Measurements from ENCODE around the gene NQO2.
A peak's percentile ranks its signal among the peaks of the same experiment; 100 is the strongest.

NQO2 gene, protein sequence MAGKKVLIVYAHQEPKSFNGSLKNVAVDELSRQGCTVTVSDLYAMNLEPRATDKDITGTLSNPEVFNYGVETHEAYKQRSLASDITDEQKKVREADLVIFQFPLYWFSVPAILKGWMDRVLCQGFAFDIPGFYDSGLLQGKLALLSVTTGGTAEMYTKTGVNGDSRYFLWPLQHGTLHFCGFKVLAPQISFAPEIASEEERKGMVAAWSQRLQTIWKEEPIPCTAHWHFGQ

DNA sequence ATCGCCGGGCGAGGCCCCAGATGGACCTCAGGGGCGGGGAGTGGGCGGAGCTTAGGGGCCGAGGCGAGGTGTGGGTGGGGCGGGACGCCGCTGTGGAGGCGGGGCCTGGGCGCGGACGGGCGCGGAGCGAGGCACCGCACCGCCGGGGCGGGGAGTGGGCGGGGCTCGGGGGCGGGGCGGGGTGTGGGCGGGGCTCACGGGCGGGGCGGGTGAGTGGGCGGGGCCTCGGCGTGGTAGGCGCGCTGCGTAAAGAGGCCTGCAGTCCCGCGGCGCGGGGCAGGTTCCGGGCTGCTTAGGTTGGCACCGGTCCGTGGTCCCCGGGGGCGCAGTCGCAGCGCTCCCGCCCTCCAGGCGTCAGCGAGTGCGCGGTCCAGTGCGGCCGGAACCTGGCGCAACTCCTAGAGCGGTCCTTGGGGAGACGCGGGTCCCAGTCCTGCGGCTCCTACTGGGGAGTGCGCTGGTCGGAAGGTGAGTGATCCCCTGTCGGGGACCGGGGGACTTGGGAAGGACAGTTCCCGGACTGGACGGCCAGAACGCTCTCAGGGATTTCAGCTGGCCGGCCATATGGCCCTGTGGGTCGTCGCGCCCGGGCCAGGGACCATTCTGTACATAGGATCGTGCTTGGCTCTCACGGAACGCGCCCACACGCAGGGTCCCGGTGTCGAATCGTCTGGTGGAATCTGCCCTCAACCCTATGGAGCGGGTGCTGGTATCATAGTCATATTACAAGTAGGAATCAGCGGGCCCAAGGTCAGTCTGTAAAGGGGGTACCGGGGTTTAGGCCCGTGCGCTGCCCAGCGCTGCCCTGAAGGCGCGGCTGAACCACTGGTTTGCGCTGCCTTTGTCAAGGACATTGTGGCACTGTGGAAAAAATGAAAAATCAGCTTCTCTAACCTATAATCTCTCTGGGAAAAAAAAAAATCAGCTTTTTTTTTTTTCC is at the start of gene NQO2:
TSS of gene NQO2 (plus strand) at position 277 of the 940 bp plus-strand sequence. CDS start 6,659 bp downstream, outside the sequence.
- no peak for FAIRE-seq

DNA sequence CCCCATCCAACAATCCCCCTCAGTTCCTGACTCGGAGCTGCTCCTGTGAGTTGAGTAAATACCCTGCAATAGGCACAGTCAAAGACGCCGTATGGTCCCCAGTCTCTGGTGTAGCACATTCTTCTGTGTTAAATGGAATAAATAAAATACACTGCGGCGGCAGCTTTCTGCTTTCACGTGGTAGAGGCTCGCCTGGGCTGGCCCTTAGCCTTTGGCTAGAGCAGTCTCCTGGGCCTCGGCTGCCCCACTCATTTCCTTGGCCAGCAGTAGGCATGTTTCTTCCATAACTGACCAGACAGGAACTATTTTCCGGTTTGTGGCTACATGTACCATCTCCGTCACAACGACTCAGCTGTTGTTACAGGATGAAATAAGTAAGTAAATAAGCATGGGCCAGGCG is 49.0 kb upstream of the NQO2 start:
- FAIRE-seq, result no peak

DNA sequence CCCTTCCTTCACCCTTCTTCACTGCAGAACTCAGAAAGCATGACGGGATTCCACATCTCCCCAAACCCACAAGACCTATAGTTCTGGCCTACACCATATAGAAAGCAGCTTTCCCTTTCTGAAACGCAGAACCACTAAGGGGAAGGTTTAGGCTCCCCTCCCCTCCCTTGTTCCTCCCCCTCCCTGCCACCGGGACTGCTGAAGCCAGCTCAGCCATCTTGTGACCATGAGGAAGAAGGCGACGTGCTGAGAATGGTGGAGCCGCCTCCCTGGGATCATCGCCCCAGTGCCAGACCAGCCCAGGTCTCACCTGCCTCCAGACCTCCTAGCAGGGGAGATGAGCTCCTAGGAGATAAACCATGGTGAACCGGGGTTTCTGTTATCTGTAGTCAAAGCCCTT is 48.0 kb upstream of the NQO2 start:
- FAIRE-seq, result no peak

DNA sequence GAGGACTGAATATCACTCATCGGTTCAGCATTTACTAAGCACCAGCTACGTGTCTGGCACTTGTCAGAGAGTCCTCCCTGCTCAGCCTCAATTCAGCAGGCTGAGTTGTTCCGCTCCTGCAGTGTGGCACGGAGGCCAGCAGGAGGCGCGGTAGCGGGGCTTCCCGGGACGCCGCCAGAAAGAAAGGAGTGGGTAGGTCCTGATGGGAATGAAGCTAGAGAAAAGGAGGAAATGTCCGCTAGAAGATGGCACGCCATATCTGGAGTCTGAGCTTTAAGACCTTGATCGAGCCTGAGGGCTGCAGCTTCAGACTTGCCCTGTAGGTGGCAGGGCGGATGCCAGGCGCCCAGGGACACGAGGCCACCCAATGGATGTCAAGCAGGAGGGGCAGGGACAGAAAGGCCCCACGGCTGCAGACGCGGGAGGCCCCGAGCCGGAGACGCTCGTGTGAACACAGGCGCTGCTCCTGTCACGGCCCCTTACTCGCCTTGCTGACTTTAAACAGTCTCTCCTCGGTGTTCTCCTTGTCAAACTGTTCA is 47.1 kb upstream of the NQO2 start:
- FAIRE-seq, result peak; percentile 68

DNA sequence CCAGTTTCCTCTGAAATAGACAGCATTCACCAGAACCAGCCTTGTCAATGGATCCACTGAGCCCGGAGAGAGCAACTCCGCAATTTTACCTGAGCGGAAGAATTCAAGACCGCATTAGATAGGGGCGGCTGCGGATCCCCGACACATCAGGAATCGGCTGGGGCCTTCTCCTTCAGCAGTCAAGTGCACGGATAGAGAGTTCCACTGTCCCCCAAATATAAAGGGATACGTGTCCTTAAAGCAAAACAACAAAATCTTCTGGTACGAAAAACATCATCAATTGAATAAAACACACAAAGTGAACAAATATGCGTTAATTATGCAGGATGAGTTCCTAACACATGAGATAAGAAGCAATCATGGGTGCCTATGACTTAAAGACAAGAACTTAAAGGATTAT is 46.6 kb upstream of the NQO2 start:
- no peak for FAIRE-seq

DNA sequence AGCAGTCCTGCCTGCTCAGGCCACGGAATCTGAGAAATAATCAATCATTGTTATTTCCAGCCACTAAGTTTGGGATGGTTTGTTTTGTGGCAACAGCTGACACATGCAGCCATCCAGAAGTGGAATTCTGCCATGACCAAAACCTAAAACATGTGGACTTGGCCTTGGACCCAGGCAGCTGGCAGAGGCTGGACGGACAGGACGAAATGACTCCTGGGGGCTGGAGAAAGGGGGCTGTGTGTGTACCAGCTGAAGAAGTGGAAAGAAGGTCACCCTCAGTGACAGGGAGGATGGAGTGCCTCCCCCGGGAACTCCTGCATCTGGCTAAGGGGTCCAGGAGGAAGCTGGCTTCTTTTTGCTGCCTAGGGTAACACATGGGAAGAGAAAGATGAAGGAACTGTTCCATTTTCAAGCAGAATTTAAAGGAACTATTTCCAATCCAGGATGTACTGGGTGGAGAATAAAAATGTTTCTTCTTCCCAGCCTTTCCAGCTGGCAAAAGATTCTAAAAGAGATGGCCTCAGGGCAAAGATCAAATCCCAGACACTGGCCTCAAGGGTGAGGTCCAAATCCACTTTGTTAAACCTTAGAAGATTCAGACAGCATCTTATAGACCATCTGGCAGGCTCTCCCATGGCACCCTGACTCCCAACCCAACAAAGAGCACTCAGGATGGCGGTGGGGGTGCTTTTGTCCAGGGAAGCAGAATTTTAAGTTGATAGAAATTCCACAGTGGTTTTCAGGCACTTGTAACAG is 42.6 kb upstream of the NQO2 start:
- FAIRE-seq, result no peak

DNA sequence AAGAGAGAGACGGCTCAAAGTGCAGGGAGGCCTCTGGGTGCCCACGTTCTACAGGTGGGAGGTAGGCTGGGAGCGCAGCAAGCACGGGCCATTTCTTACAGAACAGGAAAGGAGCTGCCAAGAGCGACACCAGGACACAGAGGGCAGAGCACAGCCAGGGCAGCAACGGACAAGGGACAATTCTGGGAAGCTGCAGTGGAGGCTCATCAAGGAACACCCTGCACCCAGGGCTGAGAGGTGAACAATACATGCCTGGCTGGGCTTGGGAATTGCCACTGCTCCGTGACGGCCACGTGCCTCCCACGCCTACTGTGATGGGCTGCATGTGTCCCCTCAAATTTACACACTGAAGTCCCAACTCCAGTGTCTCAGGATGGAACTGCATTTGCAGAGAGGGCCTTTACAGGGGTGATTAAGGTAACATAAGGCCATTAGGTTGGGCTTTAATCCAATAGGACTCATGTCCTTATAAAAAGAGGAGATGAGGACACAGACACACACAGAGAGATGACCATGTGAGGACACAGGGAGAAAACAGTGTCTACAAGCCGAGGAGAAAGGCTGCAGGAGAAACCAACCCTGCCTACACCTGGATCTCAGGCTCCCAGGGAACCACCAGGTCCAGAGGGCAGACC is 41.9 kb upstream of the NQO2 start:
- no peak for FAIRE-seq

DNA sequence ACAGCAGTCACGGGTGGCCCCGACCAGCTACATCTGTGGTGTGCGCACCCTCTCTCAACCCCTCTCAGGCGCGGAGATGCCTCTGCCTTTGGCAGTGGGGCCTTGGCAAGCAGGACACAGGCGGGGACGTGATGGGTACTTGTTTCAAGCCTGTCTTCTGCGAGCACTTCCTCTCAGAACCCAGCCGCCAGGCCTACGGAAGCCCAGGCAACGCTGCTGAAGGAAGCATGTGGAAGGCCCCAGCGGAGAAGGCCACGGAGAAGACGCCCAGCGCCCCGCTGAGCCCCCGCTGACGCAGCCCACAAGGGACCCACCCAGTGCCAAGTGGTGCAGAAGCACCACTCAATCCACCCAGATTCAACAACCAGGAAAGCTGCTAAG is 41.4 kb upstream of the NQO2 start:
- no peak for FAIRE-seq

DNA sequence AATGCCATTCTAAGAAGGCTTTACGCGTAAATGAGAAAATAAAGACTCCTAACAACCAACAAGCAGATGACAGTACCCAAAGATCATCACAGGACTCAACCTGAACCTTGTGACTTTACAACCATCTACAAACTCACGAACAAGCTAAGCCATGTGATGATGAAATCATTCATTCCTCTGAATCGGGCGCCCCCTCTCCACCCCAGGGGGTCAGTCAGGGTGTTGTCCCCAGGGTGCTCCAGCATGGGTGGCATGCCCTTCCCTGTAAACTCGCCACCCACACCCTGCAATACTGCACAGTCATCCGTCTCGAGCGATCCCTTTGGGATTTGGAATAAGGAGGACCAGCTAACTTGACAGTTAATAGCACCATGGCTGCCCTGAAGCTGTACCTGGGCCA is 40.9 kb upstream of the NQO2 start:
- no peak for FAIRE-seq

DNA sequence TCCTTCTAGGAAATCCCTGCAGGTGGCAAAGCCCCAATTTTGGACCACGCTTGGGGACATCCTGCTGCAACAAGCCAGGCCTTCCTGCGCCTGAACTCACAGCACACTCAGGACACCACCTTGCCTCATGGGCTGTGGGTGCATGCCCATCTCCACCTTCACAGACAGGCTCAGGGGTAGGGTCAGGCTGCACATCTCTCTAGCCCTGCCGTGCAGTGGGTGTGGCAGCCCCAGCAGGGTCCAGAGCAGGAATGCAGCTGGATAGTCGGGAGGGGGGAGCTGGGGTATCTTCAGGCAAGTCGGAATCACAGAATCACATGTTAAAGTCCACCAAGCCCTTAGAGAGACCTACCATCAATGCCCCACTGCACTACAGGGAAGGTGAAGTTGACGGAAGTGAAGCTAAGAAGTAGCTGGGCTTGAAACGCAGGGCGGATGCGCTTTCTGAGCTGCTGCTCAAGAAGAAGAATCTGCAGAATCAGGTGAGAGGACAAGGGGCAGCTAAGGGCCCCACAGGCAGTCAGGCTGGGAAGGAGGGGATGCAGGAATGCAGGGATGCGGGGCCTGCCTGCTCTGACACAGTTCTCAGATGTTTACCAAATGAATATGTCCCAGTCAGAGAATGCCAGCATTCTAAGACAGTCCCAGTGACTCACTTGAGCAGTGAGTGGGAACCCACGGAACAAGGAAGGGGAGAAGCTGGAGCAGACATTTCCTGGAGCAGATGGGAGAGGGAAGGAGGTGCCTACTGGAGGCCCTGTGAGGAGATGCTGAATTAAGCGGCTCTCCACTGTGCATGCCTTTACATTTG is 39.6 kb upstream of the NQO2 start:
- FAIRE-seq, result no peak

DNA sequence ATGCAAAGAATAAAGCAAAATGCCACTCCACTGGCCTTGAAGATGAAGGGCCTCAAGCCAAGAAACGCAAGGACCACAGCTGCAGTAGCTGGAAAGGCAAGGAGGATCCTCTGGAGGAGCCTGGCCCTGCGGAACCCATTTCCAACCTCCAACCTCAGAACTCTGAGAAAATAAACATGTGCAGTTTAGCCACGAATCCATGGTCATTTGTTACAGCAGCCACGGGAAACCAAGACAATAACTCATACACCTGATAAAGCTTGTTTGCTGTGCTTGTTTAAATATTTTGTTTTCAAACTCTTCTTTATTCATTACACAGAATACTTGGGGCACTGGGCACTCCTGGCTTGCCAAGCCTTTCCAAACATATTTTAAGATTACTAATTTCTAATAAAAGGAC is 38.8 kb upstream of the NQO2 start:
- FAIRE-seq, result no peak

DNA sequence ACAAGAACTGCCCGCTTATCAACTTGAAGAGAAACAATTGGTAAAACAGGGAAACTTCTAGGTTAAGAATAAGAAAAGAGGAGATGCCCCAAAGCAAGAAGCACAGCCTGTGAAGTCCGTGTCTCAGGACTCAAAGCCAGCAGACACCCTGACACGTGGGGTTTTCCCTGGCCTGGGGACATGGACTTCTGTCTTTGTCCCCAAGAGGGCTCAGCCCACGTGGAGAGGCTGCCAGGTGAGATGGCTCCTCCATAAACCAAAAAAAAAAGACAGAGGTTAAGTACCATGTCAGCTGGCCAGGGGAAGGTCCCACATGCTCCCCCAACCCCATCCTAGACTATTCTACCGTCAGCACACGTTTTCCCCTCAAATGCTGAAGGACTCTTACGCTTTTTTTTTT is 38.2 kb upstream of the NQO2 start:
- no peak for FAIRE-seq

DNA sequence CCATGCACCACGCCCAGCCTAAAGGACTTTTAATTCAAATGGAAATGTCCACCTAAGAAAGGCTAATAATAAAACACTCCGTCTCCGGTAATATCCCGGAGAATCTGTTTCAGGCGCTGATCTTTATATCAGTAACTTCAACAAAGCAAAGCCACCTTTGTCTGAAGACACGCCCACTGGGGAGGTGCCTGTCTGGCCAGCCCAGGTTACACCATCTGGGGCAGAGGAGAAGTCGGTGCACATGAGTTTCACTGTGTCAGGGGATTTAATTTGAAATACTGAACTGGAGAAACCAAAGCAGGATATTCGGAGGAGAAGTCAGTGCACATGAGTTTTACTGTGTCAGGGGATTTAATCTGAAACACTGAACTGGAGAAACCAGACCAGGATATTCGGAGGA is 37.7 kb upstream of the NQO2 start:
- no peak for FAIRE-seq

DNA sequence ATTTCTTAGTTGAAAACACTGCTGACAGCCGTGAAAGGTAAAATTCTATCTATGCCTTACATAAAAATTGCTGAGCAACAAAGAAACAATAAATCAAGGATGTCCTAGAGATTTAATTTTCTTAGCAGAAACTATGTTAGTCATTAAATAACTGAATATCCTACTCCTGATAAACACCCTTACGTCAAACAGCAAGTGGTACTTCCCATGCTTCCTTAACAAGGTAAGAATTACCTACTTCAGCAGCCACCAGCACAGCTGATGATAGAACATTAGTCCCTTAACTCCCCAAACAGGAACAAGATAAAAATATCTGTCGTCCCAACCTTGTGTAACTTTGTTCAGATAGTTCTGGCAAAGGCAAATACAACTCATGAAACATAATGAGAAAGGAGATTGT is 37.1 kb upstream of the NQO2 start:
- no peak for FAIRE-seq

DNA sequence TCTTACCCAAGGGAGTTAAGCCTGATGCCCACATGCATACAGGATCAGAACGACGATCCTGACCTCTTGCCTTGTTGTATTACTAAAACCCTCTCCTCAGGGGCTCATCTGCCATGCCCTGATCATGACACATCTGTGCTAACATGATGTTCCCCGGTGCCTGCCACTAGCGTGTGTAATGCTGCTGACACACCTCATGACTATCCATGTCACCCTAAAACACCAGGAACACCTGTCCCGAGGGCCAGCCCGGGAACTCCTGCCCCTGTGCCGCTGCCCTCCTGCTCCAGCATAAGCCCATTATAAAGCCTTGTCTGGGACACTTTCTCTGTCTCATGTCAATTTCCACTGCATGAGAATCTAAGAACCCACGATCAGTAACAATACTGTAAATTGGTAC is 35.9 kb upstream of the NQO2 start:
- no peak for FAIRE-seq

DNA sequence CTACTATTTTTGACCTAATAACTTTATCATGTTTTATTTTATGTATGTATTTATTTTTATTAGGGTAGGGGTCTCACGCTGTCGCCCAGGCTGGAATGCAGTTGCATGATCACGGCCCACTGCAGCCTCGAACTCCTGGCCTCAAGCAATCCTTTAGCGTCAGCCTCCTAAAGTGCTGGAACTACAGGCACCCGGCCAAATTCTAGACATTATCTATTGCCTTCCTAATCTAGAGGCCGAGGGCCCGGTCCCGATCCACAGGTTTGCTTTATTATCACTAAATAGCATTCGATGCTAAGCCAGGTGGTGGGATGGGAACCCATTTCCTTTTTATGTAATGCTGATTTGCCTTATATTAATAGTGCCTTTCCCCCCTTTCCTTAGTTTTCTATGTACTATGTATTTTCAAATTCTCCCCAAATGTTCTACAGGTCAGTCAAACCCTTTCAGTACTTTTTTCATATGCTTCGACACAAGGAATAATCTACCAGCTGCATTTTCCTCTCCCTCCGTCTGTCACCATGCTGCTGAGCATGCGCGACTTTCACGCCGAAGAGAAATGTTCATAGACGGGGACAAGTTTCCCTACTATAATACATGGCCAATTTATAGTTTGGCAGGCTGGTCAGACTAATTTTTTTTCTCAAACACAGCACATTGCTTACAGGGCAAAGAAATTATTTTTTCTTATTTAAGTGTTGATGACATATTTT is 34.7 kb upstream of the NQO2 start:
- no peak for FAIRE-seq

DNA sequence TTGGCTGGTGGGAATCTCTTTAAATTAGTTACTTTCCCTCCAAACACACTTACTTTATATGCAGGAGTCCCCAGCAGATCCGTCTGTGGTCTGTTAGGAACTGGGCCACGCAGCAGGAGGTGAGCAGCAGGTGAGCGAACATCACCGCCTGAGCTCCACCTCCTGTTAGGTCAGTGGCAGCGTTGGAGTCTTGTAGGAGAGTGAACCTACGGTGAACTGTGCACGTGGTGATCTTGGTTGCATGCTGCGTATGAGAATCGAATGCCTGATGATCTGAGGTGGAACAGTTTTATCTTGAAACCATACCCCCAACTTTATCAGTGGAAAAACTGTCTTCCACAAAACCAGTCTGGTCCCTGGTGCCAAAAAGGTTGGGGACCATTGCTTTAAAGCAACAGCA is 33.3 kb upstream of the NQO2 start:
- no peak for FAIRE-seq

DNA sequence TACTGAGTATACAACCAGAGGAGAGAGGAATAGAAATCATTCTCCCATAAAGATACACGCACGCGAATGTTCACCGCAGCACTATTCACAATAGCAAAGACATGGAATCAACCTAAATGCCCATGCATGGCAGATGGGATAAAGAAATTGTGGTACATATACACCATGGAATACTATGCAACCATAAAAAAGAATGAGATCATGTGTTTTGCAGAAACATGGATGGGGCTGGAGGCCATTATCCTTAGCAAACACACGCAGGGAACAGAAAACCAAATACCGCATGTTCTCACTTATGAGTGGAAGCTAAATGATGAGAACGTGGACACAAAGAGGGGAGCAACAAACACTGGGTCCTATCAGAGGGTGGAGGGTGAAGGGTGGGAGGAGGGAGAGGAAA is 31.8 kb upstream of the NQO2 start:
- no peak for FAIRE-seq

DNA sequence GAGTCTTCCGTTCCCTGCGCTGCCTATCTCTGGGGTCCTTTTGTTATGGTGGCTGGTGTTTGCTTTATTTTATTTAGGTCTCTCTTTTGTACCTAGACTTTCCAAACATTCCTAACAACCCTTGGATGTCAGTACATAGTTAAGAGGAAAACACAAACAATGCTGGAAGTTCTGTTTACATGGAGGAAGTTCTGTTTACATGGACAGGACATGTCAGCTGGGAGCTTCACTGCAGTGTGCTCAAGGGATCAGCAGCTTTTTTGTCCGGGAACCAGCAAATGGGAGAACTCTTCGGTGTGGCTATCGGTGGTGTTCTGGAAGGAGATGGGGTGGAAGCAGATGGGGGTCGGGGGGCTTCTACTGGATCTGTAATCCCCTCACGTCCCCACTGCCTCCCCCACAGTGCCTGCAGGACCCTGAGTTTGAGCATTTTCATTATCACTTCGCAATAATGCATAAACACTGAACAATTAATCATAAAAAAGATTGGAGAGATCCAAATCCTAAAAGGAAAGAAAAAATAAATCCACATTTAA is 31.0 kb upstream of the NQO2 start:
- FAIRE-seq, result no peak

DNA sequence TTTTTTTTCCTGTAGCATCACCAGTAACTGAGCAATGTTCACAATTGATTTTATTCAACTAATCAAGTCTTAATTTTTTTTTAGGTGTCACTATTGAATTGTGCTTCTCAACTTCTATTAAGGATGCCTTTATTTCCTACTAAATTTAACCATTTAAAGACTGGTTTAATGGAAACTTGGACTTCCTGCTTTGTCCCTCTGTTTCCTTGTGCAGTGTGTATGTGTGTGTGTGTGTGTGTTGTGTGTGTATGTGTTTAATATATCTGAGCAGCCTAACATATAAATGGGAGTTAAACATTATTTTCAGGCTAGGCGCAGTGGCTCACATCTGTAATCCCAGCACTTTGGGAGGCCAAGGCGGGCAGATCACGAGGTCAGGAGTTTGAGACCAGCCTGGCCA is 30.1 kb upstream of the NQO2 start:
- FAIRE-seq, result no peak

DNA sequence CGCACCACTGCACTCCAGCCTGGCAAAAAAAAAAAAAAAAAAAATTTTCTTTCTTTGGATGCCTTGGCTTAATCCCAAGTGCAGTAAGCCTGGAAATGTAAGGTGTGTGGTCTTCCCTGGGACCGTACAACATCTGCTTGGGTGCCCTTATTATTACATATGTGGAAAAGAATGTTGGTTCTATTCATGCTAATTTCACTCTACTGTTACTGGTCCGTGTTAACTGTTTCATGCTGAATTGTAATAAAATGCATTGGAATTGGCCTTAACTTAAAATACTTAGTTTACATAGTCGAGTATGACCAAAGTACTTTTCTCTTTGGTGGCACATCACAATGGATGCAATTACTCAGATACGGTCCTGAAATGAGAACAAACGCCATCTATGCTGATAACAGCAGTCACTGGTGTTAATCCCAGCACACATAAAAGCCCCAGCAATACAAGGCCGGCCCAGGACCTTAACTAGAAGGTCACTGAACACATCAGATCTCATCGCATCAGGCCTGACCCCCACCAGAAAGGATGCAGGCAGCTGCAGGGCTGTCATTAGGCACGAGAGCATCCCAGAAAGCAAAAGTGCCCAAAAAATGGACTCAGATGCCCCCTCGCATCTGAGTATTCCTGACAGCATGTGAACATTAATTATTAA is 29.5 kb upstream of the NQO2 start:
- FAIRE-seq, result no peak
